Astrocyte of the spinal cord (primary cell): Measurements from ENCODE around the gene GPR149.
"Not testable (repeated sequence)": the region's sequence is repeated elsewhere in the genome, so short reads cannot be mapped to it uniquely, and the experiment has no call there.

Experiments
- DNase-seq: peaks from one replicate; pipeline ENCODE4 v3.0.0; 2011; ENCODE audit warnings: low read depth, low spot score
- H3K4me3 ChIP-seq: 2 replicates; pipeline ENCODE4 v1.5.1; 2011; ENCODE audit warnings: low read depth, mild to moderate bottlenecking, low read length, moderate library complexity
- CTCF ChIP-seq: IDR thresholded peaks from 2 replicates; pipeline ENCODE4 v1.5.1; 2012; ENCODE audit warnings: low read depth, mild to moderate bottlenecking, low read length, inconsistent platforms
- in situ Hi-C: cut with HindIII; loops from 2 replicates; pipeline ENCODE4 v1.10.0; 2017; ENCODE audit warnings: low sequenced_read_pairs

GPR149 gene

GRCh38 chr3:154430014-154430413 lies at the start of gene GPR149:
GPR149 (minus strand) TSS chr3:154430190; CDS start chr3:154429615, 575 bp downstream.
- in situ Hi-C loops: no loop called here
- H3K4me3 ChIP-seq: no peak within 1 kb of the TSS
- TF ChIP-seq CTCF: no peak
- no peak for DNase-seq

GRCh38 chr3:154473769-154474168 lies 43.8 kb upstream of the GPR149 start:
- no peak for TF ChIP-seq CTCF

GRCh38 chr3:154469585-154469984 lies 39.6 kb upstream of the GPR149 start:
- H3K4me3 ChIP-seq: no peak overlapping the region
- TF ChIP-seq CTCF: no peak
- in situ Hi-C loops: no loop called here
- DNase-seq: no peak

More at GRCh38 chr3:154473769-154474168, 43.8 kb upstream of the GPR149 start:
- H3K4me3 ChIP-seq: no peak overlapping the region
- in situ Hi-C loops: no loop called here
- DNase-seq: no peak

- in situ Hi-C loops: no loop called here
- TF ChIP-seq CTCF: no peak
- no peak overlapping the region for H3K4me3 ChIP-seq
- DNase-seq: no peak
Observed at GRCh38 chr3:154464440-154465190, 34.6 kb upstream of the GPR149 start.

- no peak for TF ChIP-seq CTCF
- in situ Hi-C loops: no loop called here
- no peak overlapping the region for H3K4me3 ChIP-seq
- no peak for DNase-seq
Observed at GRCh38 chr3:154458560-154458959, 28.6 kb upstream of the GPR149 start.

GRCh38 chr3:154439081-154439480 lies 9.1 kb upstream of the GPR149 start:
- DNase-seq, in situ Hi-C loops, H3K4me3 ChIP-seq: not testable (repeated sequence)

GRCh38 chr3:154431043-154431442 lies 1.1 kb upstream of the GPR149 start:
- no peak for DNase-seq
- in situ Hi-C loops: no loop called here
- TF ChIP-seq CTCF: no peak
- H3K4me3 ChIP-seq: no peak overlapping the region
